Tibial nerve (tissue), 4 donors: Measurements from ENCODE around the gene RAB1B. TPM values are rescaled to one million over a fixed set of nuclear protein-coding genes. Genes with fewer than 3 reads are reported as not detected.

Source experiments
- DNase-seq, 2 donors: peaks; one replicate each; pipeline ENCODE4 v3.0.0-alpha.2; 2019; ENCODE audit warnings: low spot score in 2 of 2
- H3K27ac ChIP-seq, 4 donors: fragments of 200-600 bp; sonication (generic) in 3 of 4; one replicate each; pipeline ENCODE4 v1.5.1; 2017 to 2019; ENCODE audit warnings: mild to moderate bottlenecking in 1 of 4
- H3K27me3 ChIP-seq, 2 donors: fragments of 200-600 bp; sonication (generic) in 1 of 2; one replicate each; pipeline versions ENCODE4 v1.5.1 to v1.6.0; 2017 to 2019
- H3K36me3 ChIP-seq, 3 donors: fragments of 200-600 bp; sonication (generic); one replicate each; pipeline ENCODE4 v1.5.1; 2018 to 2019
- H3K4me1 ChIP-seq, 4 donors: fragments of 200-600 bp; sonication (generic) in 3 of 4; one replicate each; pipeline ENCODE4 v1.5.1; 2017 to 2019
- H3K4me3 ChIP-seq, 4 donors: fragments of 200-600 bp; sonication (generic) in 3 of 4; one replicate each; pipeline ENCODE4 v1.5.1; 2017 to 2019; ENCODE audit warnings: mild to moderate bottlenecking in 1 of 4, moderate library complexity in 1 of 4
- H3K9me3 ChIP-seq, 4 donors: fragments of 200-600 bp; sonication (generic) in 3 of 4; one replicate each; pipeline ENCODE4 v1.5.1; 2017 to 2019
- CTCF ChIP-seq, 5 experiments: fragments of 200-600 bp in 3 of 5; fragments of 450-650 bp in 2 of 5; sonication (generic) in 3 of 5; IDR thresholded peaks; one replicate each; pipeline ENCODE4 v1.5.1; 2016 to 2019; ENCODE audit warnings: antibody characterized with exemption in 5 of 5, mild to moderate bottlenecking in 3 of 5, moderate library complexity in 2 of 5
- EP300 ChIP-seq, 2 donors: sonication (generic); formaldehyde crosslinking; IDR thresholded peaks; one replicate each; pipeline ENCODE4 v1.6.1; 2017; ENCODE audit warnings: antibody characterized with exemption in 2 of 2, mild to moderate bottlenecking in 1 of 2
- POLR2A ChIP-seq, 2 donors: fragments of 450-650 bp; IDR thresholded peaks; one replicate each; pipeline ENCODE4 v1.6.1; 2017; ENCODE audit warnings: antibody characterized with exemption in 2 of 2, mild to moderate bottlenecking in 2 of 2, moderate library complexity in 2 of 2
- WGBS, 2 donors: methylation state at CpG; one replicate each; pipeline ENCODE4 v1.1.5; 2018; 5-methylcytosine and 5-hydroxymethylcytosine counted together
- total RNA-seq, 4 donors: library from RNA; depleted of rRNA; stranded (reverse); fragments of >200 nt; gene quantifications; one replicate each; pipeline ENCODE4 v1.1.0, GENCODE V29; 2016

Gene RAB1B
- total RNA-seq, 4 donors from 2014 or later: 76.3 to 144 (median 96.8) TPM

DNA sequence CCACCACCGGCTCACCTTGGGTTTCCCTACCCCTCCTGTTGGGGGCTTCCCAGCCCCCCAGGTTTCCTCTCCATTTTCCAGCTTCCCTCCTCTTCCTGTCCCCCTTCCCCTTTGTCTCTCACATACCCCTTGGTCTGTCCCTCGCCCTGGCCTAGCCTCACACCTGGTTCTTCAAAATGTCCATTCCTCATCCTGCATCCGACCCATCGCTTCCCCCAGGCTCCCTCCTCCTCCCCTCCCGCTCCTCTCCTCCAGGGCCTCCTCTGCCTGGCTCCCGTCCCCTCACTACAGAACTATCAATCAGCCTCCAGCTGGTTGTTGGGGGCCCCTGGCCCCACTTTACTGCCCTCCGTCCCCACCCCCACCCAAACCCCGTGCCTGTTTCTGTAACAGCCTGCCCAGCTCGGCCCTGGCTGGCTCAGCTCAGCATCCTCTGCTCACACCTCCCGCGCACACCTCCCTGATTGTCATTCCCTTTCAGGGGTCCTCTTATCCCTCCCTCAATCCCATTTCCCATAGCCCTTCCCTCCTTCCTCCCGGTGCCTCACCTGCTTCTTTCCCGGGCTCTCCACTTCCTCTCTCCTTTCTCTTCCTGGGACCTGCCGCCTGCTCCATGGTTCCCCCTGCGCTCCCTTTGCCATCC, 10.8 kb downstream of the RAB1B start:
- 60 to 65% methylated on average over 15 of the region's 15 CpGs for WGBS, 2 donors
- H3K4me1 ChIP-seq: peaks cover 0 to 28% (median 15%) of the 10 kb centered on the region in 4 donors
- TF ChIP-seq EP300 (IDR thresholded peaks at IDR 0.05): no peak
- TF ChIP-seq CTCF (IDR thresholded peaks at IDR 0.05): no peak
- TF ChIP-seq POLR2A (IDR thresholded peaks at IDR 0.05): no peak

DNA sequence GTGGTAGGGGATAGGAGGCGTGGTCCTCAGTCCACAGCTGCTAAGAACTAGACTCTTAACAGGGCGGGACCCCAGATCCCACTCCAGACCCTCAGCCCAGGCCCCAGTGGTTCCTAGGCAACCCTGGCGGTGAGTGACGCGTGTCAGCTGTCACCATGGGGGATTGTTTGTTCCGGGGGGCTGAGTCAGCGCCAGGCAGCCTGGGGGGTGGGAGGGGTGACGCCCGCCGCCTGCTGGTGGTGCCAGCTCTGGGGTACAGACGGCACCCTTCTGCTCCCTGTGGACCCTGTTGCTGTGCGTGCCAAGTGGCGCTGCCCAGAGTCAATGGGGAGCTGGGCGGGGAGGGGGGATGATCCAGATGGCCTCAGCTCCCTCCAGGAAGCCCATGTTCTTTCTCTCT, 12.0 kb downstream of the RAB1B start:
- H3K36me3 ChIP-seq: peaks cover 0 to 38% (median 0%) of the 10 kb centered on the region in 3 donors
- H3K27ac ChIP-seq: no peak overlapping the region
- peaks cover 0 to 3% of the 10 kb centered on the region in 2 donors for H3K27me3 ChIP-seq
- H3K4me1 ChIP-seq: peaks cover 0 to 36% (median 15%) of the 10 kb centered on the region in 4 donors
- TF ChIP-seq EP300 (IDR thresholded peaks at IDR 0.05) (no peak), CTCF (IDR thresholded peaks at IDR 0.05) (no peak), POLR2A (IDR thresholded peaks at IDR 0.05) (no peak)
- 63 to 73% methylated on average over 3 to 14 of the region's 14 CpGs for WGBS, 2 donors
- H3K4me3 ChIP-seq: no peak overlapping the region
- DNase-seq: no peak
- H3K9me3 ChIP-seq: no peaks in the 10 kb centered on the region

More for the DNA sequence above, 10.8 kb downstream of the RAB1B start:
- Histone ChIP-seq H3K36me3 (peaks cover 0 to 38% (median 0%) of the 10 kb centered on the region in 3 donors), H3K27me3 (peaks cover 0 to 3% of the 10 kb centered on the region in 2 donors), H3K4me3 (no peak overlapping the region), H3K27ac (no peak overlapping the region), H3K9me3 (no peaks in the 10 kb centered on the region)
- no peak for DNase-seq

GRCh38 chr11:66281001-66281400, 12.6 kb downstream of the RAB1B start:
- DNase-seq: no peak
- no peaks in the 10 kb centered on the region for H3K9me3 ChIP-seq
- WGBS, 2 donors: 74 to 77% methylated on average over 6 of the region's 6 CpGs

GRCh38 chr11:66281776-66282467, 13.5 kb downstream of the RAB1B start:
- Histone ChIP-seq H3K27ac (no peak overlapping the region), H3K4me1 (peaks cover 0 to 51% (median 16%) of the 10 kb centered on the region in 4 donors), H3K9me3 (no peaks in the 10 kb centered on the region), H3K36me3 (peaks cover 0 to 35% (median 0%) of the 10 kb centered on the region in 3 donors), H3K27me3 (peaks cover 0 to 3% of the 10 kb centered on the region in 2 donors), H3K4me3 (no peak overlapping the region)
- TF ChIP-seq EP300 (IDR thresholded peaks at IDR 0.05): no peak
- no peak for TF ChIP-seq POLR2A (IDR thresholded peaks at IDR 0.05)
- no peak for TF ChIP-seq CTCF (IDR thresholded peaks at IDR 0.05)
- WGBS, 2 donors: 26 to 65% methylated on average over 5 to 20 of the region's 20 CpGs
- no peak for DNase-seq

More at GRCh38 chr11:66281001-66281400, 12.6 kb downstream of the RAB1B start:
- H3K4me1 ChIP-seq: peaks cover 0 to 42% (median 15%) of the 10 kb centered on the region in 4 donors
- TF ChIP-seq POLR2A (IDR thresholded peaks at IDR 0.05): no peak
- no peak for TF ChIP-seq EP300 (IDR thresholded peaks at IDR 0.05)
- no peak for TF ChIP-seq CTCF (IDR thresholded peaks at IDR 0.05)
- no peak overlapping the region for H3K4me3 ChIP-seq
- peaks cover 0 to 36% (median 0%) of the 10 kb centered on the region in 3 donors for H3K36me3 ChIP-seq
- H3K27ac ChIP-seq: no peak overlapping the region
- H3K27me3 ChIP-seq: peaks cover 0 to 3% of the 10 kb centered on the region in 2 donors
